Sigmoid colon (tissue), 7 donors: ENCODE data around the gene CDH3. TPM values are rescaled to one million over a fixed set of nuclear protein-coding genes. Genes with fewer than 3 reads are reported as not detected.

Experiments used
- DNase-seq: peaks from one replicate; pipeline ENCODE4 v3.0.0-alpha.2; 2019
- H3K27ac ChIP-seq, 4 donors: fragments of 200-600 bp; sonication (generic); one replicate each; pipeline ENCODE4 v1.5.1; 2016 to 2019; ENCODE audit warnings: mild to moderate bottlenecking in 1 of 4
- H3K27me3 ChIP-seq, 3 donors: fragments of 200-600 bp; sonication (generic); one replicate each; pipeline ENCODE4 v1.5.1; 2019; ENCODE audit warnings: mild to moderate bottlenecking in 1 of 3
- H3K36me3 ChIP-seq, 4 donors: fragments of 200-600 bp; sonication (generic); one replicate each; pipeline ENCODE4 v1.5.1; 2016 to 2019
- H3K4me1 ChIP-seq, 4 donors: fragments of 200-600 bp; sonication (generic); one replicate each; pipeline ENCODE4 v1.5.1; 2017 to 2019
- H3K4me3 ChIP-seq, 4 donors: fragments of 200-600 bp; sonication (generic); one replicate each; pipeline ENCODE4 v1.5.1; 2017 to 2019; ENCODE audit warnings: mild to moderate bottlenecking in 2 of 4, moderate library complexity in 1 of 4
- H3K9me3 ChIP-seq, 4 donors: fragments of 200-600 bp in 3 of 4; sonication (generic) in 3 of 4; one replicate each; pipeline versions ENCODE4 v1.5.1 to v1.6.1; 2013 to 2019
- EP300 ChIP-seq, 4 donors: sonication (generic); formaldehyde crosslinking; IDR thresholded peaks; one replicate each; pipeline ENCODE4 v1.6.1; 2017; ENCODE audit warnings: antibody characterized with exemption in 4 of 4
- POLR2A ChIP-seq, 2 donors: fragments of 450-650 bp; IDR thresholded peaks; one replicate each; pipeline ENCODE4 v1.6.1; 2016; ENCODE audit warnings: antibody characterized with exemption in 2 of 2, mild to moderate bottlenecking in 2 of 2, moderate library complexity in 2 of 2
- POLR2AphosphoS5 ChIP-seq, 4 donors: sonication (generic); formaldehyde crosslinking; IDR thresholded peaks; one replicate each; pipeline ENCODE4 v1.6.1; 2017; ENCODE audit warnings: antibody characterized with exemption in 4 of 4
- WGBS, 2 donors: extraction: QIAGEN DNeasy Blood & Tissue Kit; methylation state at CpG; one replicate each; pipeline ENCODE4 v1.1.7; 2013; 5-methylcytosine and 5-hydroxymethylcytosine counted together
- intact Hi-C: fragments of 100-400 bp; cut with DNase I; formaldehyde crosslinking; loops from one replicate; pipeline ENCODE4 v1.15.1; 2023
- polyA plus RNA-seq, 3 donors: library from polyadenylated mRNA; stranded (reverse); fragments of 200-250 nt; gene quantifications; one replicate each; pipeline ENCODE4 v1.2.3, GENCODE V29; 2013
- total RNA-seq, 4 donors: library from RNA; depleted of rRNA; stranded (reverse); fragments of >200 nt; gene quantifications; one replicate each; pipeline ENCODE4 v1.1.0, GENCODE V29; 2016
- TF ChIP-seq, protein P1 (sequence below), 4 experiments: fragments of 450-650 bp in 3 of 4; fragments of 200-600 bp in 1 of 4; IDR thresholded peaks; one replicate each; pipeline ENCODE4 v1.5.1; 2016 to 2019; ENCODE audit warnings: antibody characterized with exemption in 4 of 4, mild to moderate bottlenecking in 3 of 4, moderate library complexity in 2 of 4
- donor health status: healthy with polysubstance abuse.
- donor health status: Bipolar disorder and iron deficiency.
- donor health status: healthy.

CDH3 gene
- total and polyA plus RNA-seq, 7 donors, result under 0.01 to 4.9 (median 1.5) TPM; not detected in 3

DNA sequence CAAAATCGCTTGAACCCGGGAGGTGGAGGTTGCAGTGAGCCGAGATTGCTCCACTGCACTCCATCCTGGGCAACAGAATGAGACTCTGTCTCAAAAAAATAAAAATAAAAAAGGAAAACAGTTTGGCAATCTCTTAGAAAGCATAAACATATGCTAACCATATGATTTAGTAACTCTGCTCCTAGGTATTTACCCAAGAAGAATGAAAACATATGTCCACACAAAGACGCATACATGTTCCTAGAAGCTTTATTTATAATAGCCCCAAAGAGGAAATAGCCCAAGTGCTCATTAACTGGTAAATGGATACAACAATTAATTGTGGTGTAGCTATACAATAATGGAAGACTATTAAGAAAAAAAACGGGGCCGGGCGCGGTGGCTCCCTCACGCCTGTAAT lies 73.5 kb downstream of the CDH3 start:
- H3K9me3 ChIP-seq, result peaks cover 0 to 3% (median 0%) of the 10 kb centered on the region in 4 donors
- no peaks in the 10 kb centered on the region for H3K27me3 ChIP-seq
- H3K4me3 ChIP-seq, result no peak overlapping the region
- H3K27ac ChIP-seq, result no peak overlapping the region
- no peak for DNase-seq
- 89 to 91% methylated on average over 9 of the region's 9 CpGs for WGBS, 2 donors
- intact Hi-C loops, result no loop called here
- H3K4me1 ChIP-seq, result no peaks in the 10 kb centered on the region
- H3K36me3 ChIP-seq, result no peaks in the 10 kb centered on the region
- no peak for TF ChIP-seq EP300 (IDR thresholded peaks at IDR 0.05)
- TF ChIP-seq POLR2AphosphoS5 (IDR thresholded peaks at IDR 0.05), result no peak
- TF ChIP-seq, protein P1, sequence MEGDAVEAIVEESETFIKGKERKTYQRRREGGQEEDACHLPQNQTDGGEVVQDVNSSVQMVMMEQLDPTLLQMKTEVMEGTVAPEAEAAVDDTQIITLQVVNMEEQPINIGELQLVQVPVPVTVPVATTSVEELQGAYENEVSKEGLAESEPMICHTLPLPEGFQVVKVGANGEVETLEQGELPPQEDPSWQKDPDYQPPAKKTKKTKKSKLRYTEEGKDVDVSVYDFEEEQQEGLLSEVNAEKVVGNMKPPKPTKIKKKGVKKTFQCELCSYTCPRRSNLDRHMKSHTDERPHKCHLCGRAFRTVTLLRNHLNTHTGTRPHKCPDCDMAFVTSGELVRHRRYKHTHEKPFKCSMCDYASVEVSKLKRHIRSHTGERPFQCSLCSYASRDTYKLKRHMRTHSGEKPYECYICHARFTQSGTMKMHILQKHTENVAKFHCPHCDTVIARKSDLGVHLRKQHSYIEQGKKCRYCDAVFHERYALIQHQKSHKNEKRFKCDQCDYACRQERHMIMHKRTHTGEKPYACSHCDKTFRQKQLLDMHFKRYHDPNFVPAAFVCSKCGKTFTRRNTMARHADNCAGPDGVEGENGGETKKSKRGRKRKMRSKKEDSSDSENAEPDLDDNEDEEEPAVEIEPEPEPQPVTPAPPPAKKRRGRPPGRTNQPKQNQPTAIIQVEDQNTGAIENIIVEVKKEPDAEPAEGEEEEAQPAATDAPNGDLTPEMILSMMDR (IDR thresholded peaks at IDR 0.05), result no peak
- TF ChIP-seq POLR2A (IDR thresholded peaks at IDR 0.05), result no peak

DNA sequence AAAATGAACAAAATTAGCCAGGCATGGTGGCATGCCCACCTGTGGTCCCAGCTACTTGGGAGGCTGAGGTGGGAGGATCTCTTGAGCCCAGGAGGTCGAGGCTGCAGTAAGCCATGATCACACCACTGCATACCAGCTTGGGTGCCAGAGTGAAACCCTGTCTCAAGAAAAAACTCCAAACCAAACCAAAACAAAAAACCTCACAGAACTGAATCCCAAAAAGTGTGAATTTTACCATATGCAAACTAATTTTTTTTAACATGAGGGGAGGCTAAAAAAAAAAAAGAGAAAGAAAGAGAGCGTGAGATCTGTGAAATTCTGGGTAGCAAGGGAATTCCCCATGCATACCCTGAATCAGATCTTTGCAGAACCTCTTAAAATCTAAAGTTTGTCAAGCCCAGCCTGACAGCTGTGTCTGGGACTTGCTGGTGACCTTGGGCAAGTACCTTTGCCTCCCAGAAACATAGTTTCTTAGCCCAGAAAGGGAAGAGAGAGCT lies 74.9 kb downstream of the CDH3 start:
- H3K27ac ChIP-seq, result no peak overlapping the region
- no peak for TF ChIP-seq POLR2AphosphoS5 (IDR thresholded peaks at IDR 0.05)
- TF ChIP-seq POLR2A (IDR thresholded peaks at IDR 0.05), result no peak
- TF ChIP-seq, protein P1 (IDR thresholded peaks at IDR 0.05), result no peak
- TF ChIP-seq EP300 (IDR thresholded peaks at IDR 0.05), result no peak
- no peaks in the 10 kb centered on the region for H3K27me3 ChIP-seq
- no peaks in the 10 kb centered on the region for H3K36me3 ChIP-seq
- peaks cover 0 to 3% (median 0%) of the 10 kb centered on the region in 4 donors for H3K9me3 ChIP-seq
- no peak for DNase-seq
- H3K4me1 ChIP-seq, result no peaks in the 10 kb centered on the region
- WGBS, 2 donors, result 65 to 87% methylated on average over 2 of the region's 2 CpGs
- no peak overlapping the region for H3K4me3 ChIP-seq
- intact Hi-C loops, result no loop called here

DNA sequence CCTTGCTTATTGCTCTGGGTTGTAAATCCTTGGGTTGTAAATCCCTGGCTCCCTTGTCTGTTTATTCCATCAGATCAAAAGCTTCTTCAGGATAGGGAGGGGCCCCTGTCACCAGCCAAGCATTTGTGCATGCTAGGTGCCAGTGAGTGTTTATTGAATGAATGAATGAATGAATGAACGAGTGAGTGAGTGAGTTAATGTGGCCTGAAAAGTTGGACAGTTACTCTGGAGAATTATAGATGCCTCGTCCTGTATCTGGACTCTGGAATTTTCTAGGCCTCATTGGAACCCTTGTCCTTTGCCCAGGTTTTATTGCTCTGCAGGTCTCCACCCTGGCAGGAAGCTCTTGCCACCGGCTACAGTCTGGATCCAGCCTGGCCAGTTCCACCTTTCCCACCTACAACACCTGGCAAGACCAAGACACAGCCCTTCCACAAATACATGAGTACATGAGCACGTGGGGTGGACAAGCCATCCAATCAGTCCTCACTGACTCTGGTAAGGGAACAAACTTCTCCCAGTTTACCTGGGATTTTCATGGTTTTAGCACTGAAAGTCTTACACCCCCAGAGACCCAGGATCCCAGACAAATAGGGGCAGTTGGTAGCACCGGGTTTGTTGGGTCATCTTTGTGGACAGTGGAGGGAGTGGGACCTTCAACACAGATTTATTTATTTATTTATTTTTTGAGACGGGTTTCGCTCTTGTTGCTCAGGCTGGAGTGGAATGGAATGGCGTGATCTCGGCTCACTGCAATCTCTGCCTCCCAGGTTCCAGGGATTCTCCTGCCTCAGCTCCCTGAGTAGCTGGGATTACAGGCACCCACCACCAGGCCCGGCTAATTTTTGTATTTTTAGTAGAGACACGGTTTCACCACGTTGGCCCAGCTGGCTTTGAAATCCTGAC lies 77.3 kb downstream of the CDH3 start:
- Histone ChIP-seq H3K27me3 (no peaks in the 10 kb centered on the region), H3K4me3 (no peak overlapping the region), H3K9me3 (peaks cover 0 to 3% (median 0%) of the 10 kb centered on the region in 4 donors), H3K36me3 (no peaks in the 10 kb centered on the region), H3K27ac (no peak overlapping the region), H3K4me1 (no peaks in the 10 kb centered on the region)
- DNase-seq, result no peak
- intact Hi-C loops, result no loop called here
- no peak for TF ChIP-seq POLR2A (IDR thresholded peaks at IDR 0.05)
- no peak for TF ChIP-seq POLR2AphosphoS5 (IDR thresholded peaks at IDR 0.05)
- TF ChIP-seq, protein P1 (IDR thresholded peaks at IDR 0.05), result no peak
- no peak for TF ChIP-seq EP300 (IDR thresholded peaks at IDR 0.05)
- WGBS, 2 donors, result 36 to 75% methylated on average over 12 of the region's 12 CpGs

DNA sequence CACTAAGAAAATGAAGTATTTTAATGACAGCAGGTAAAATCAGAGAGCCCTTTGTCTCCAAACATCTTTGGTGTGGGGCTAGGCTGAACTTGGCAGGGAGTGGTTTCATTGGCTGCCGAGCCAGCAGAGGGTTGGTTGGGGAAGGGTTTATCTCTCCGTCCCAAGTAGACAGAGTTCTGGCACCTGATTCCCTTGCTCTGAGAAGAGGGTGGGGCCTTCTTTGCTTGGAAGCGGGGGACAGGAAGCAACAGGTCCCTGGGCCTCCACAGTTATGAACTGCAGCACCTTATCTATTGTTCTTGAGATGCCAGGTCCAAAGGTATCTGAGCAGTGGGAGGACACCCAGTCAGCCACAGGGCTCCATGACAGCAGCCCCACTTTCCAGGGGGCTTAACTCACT lies 79.7 kb downstream of the CDH3 start:
- WGBS, 2 donors, result 11 to 52% methylated on average over 3 of the region's 3 CpGs
- Histone ChIP-seq H3K36me3 (no peaks in the 10 kb centered on the region), H3K27ac (no peak overlapping the region), H3K27me3 (no peaks in the 10 kb centered on the region), H3K4me1 (no peaks in the 10 kb centered on the region), H3K9me3 (no peaks in the 10 kb centered on the region), H3K4me3 (no peak overlapping the region)
- intact Hi-C loops, result no loop called here
- DNase-seq, result no peak
- TF ChIP-seq POLR2AphosphoS5 (IDR thresholded peaks at IDR 0.05) (no peak), POLR2A (IDR thresholded peaks at IDR 0.05) (no peak), EP300 (IDR thresholded peaks at IDR 0.05) (no peak)
- TF ChIP-seq, protein P1 (IDR thresholded peaks at IDR 0.05), result no peak
